SK-N-SH (cell line): ENCODE results near the gene GRHL3. TPM values are rescaled to one million over a fixed set of nuclear protein-coding genes. Genes with fewer than 3 reads are reported as not detected.

ENCODE experiments used
- CTCF ChIA-PET: fragments of 300-600, 350-600 bp; formaldehyde crosslinking; extraction: SDS; loops from one replicate; lab custom pipeline; 2021; lab: Yijun Ruan, JAX
- POLR2A ChIA-PET: fragments of 350-600 bp; sonication (Branson Sonifier 250); formaldehyde crosslinking; extraction: SDS; loops from one replicate; lab custom pipeline; 2020; ENCODE audit warnings: antibody characterized with exemption, inconsistent platforms; lab: Yijun Ruan, JAX
- DNase-seq: peaks from one replicate; pipeline ENCODE4 v3.0.0; 2012
- H2AFZ ChIP-seq: fragments of 200-600 bp; sonication (generic); 2 replicates; pipeline ENCODE4 v1.8.1; 2016; ENCODE audit warnings: antibody characterized with exemption, mild to moderate bottlenecking, low read depth
- H3F3A ChIP-seq: fragments of 200-600 bp; sonication (generic); replicated peaks from 2 replicates; pipeline ENCODE3; 2016; ENCODE audit warnings: antibody characterized with exemption, mild to moderate bottlenecking; ENCODE audit not compliant: insufficient read depth
- H3K27ac ChIP-seq, 2 experiments: fragments of 200-500 bp in 1 of 2; fragments of 200-600 bp in 1 of 2; sonication (Bioruptor generic) in 1 of 2; sonication (generic), shearing (Covaris generic) in 1 of 2; 2 replicates each; pipeline versions ENCODE4 v1.5.1 to v1.6.1; 2014 to 2016; ENCODE audit warnings: low read depth in 2 of 2, inconsistent platforms in 1 of 2, low read length in 1 of 2, mild to moderate bottlenecking in 1 of 2, mixed read lengths in 1 of 2
- H3K27me3 ChIP-seq: fragments of 200-600 bp; sonication (generic), shearing (Covaris generic); 2 replicates; pipeline ENCODE4 v1.6.1; 2016; ENCODE audit warnings: mixed run types; ENCODE audit not compliant: insufficient read depth
- H3K36me3 ChIP-seq, 2 experiments: fragments of 200-500 bp in 1 of 2; fragments of 200-600 bp in 1 of 2; sonication (Bioruptor generic) in 1 of 2; sonication (generic) in 1 of 2; replicated peaks in 1 of 2; 2 replicates each; pipeline versions ENCODE3 to v1.5.1; 2014 to 2016; ENCODE audit warnings: low read length in 1 of 2, mild to moderate bottlenecking in 1 of 2; ENCODE audit not compliant: insufficient read depth in 2 of 2, control insufficient read depth in 1 of 2
- H3K4me1 ChIP-seq, 2 experiments: fragments of 200-500 bp in 1 of 2; fragments of 200-600 bp in 1 of 2; sonication (Bioruptor generic) in 1 of 2; sonication (generic), shearing (Covaris generic) in 1 of 2; 2 replicates each; pipeline versions ENCODE4 v1.5.1 to v1.6.1; 2014 to 2016; ENCODE audit warnings: low read depth in 1 of 2, low read length in 1 of 2, mixed run types in 1 of 2; ENCODE audit not compliant: insufficient read depth in 2 of 2, control insufficient read depth in 1 of 2
- H3K4me2 ChIP-seq: fragments of 200-600 bp; sonication (generic), shearing (Covaris generic); 2 replicates; pipeline ENCODE4 v1.6.1; 2017; ENCODE audit warnings: mixed run types
- H3K4me3 ChIP-seq, 2 experiments: fragments of 200-500 bp in 1 of 2; fragments of 200-600 bp in 1 of 2; sonication (Bioruptor generic) in 1 of 2; sonication (generic), shearing (Covaris generic) in 1 of 2; 2 replicates each; pipeline versions ENCODE4 v1.5.1 to v1.8.1; 2014 to 2016; ENCODE audit warnings: low read depth in 2 of 2, inconsistent platforms in 1 of 2, low read length in 1 of 2, mild to moderate bottlenecking in 1 of 2, mixed read lengths in 1 of 2, moderate library complexity in 1 of 2
- H3K79me2 ChIP-seq: fragments of 200-600 bp; sonication (generic); 2 replicates; pipeline ENCODE4 v1.8.1; 2017; ENCODE audit warnings: mild to moderate bottlenecking; ENCODE audit not compliant: insufficient read depth
- H3K9ac ChIP-seq: fragments of 200-600 bp; sonication (generic); 2 replicates; pipeline ENCODE4 v1.6.1; 2017; ENCODE audit warnings: mixed run types
- H3K9me2 ChIP-seq: fragments of 200-600 bp; sonication (generic); 2 replicates; pipeline ENCODE4 v1.6.1; 2017; ENCODE audit warnings: mixed run types
- H3K9me3 ChIP-seq: fragments of 200-600 bp; sonication (generic); 2 replicates; pipeline ENCODE4 v1.6.1; 2017; ENCODE audit warnings: mixed run types, mild to moderate bottlenecking, moderate library complexity
- H4K20me1 ChIP-seq: fragments of 200-600 bp; sonication (generic); 2 replicates; pipeline ENCODE4 v1.6.1; 2017; ENCODE audit warnings: mild to moderate bottlenecking, mixed run types; ENCODE audit not compliant: insufficient read depth
- CTCF ChIP-seq: fragments of 200-600 bp; sonication (generic); IDR thresholded peaks from 2 replicates; pipeline ENCODE4 v1.6.1; 2017; ENCODE audit warnings: antibody characterized with exemption, mild to moderate bottlenecking, moderate library complexity
- EP300 ChIP-seq, 2 experiments: IDR thresholded peaks; 2 replicates each; pipeline versions ENCODE4 v1.4.0 to v1.6.1; 2012; ENCODE audit warnings: borderline replicate concordance in 1 of 2, low read depth in 1 of 2, low read length in 1 of 2
- FOXM1 ChIP-seq: IDR thresholded peaks from 2 replicates; pipeline ENCODE4 v1.4.0; 2012; ENCODE audit warnings: low read depth, mild to moderate bottlenecking
- GABPA ChIP-seq: IDR thresholded peaks from 2 replicates; pipeline ENCODE4 v1.4.0; 2012; ENCODE audit warnings: low read depth, mild to moderate bottlenecking
- GATA2 ChIP-seq: sonication (generic); formaldehyde crosslinking; IDR thresholded peaks from 2 replicates; pipeline ENCODE4 v1.5.0; 2020; ENCODE audit warnings: mild to moderate bottlenecking, missing genetic modification reagents
- NFIC ChIP-seq: IDR thresholded peaks from 2 replicates; pipeline ENCODE4 v1.4.0; 2012; ENCODE audit warnings: borderline replicate concordance
- POLR2AphosphoS5 ChIP-seq: IDR thresholded peaks from 2 replicates; pipeline ENCODE4 v1.6.1; 2012; ENCODE audit warnings: low read depth, low read length
- RAD21 ChIP-seq: IDR thresholded peaks from 2 replicates; pipeline ENCODE4 v1.6.1; 2012; ENCODE audit warnings: mild to moderate bottlenecking, low read length
- SMC3 ChIP-seq: IDR thresholded peaks from 2 replicates; pipeline ENCODE4 v1.6.1; 2012; ENCODE audit warnings: low read depth, low read length, improper control_type of control experiment
- ZBTB33 ChIP-seq: IDR thresholded peaks from 2 replicates; pipeline ENCODE4 v1.4.0; 2012; ENCODE audit warnings: low read depth, borderline replicate concordance
- WGBS: methylation state at CpG from one replicate; pipeline ENCODE4 v1.1.6; 2017; ENCODE audit warnings: low lambda C conversion rate; 5-methylcytosine and 5-hydroxymethylcytosine counted together
- polyA plus RNA-seq, 3 experiments: library from polyadenylated mRNA; depleted of rRNA; stranded (reverse); fragments of >200 nt; gene quantifications; 2 replicates each; pipeline ENCODE4 v1.2.3, GENCODE V29; 2012

GRHL3 gene
- polyA plus RNA-seq, 1 of the 3 experiments (the other 2 are of a cell fraction), result 0.05 TPM

DNA sequence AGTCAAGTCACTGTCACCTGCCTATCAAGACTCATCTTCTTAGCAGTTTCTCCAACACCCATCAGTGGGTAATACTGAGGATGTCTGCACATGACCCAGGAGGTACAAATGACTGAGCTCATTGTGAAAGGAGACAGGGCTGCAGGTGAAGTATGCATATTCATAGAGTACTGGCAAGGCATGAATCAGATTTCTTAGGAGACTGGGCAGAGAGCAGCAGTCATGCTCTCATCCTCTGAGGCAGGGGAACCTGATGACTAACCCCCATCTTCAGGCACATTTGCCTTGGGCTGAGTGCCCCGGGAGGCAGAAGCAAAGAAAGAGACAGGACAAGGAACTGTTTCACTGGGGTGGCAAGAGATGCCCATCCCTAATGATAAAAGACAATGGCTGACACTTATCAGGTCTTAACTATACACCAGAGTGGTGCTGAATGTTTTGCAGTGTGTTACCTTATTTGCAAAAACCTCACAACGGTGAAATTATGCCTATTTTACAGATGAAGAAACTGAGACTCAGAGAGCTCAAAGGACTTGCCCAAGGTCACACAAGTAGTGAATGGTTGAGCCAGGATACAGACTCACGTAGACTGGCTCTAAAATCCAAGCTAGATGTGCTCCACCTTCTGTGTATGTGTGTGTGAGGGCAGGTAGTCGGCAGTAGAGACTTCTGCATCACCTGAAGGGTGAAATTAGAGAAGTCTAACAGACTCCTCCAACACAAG, 9.2 kb upstream of the GRHL3 start:
- H3K79me2 ChIP-seq, result no peaks in the 10 kb centered on the region
- H3K4me1 ChIP-seq, result no peaks in the 10 kb centered on the region; a peak in 1 of 4 replicates
- 90% methylated on average over 4 of the region's 4 CpGs for WGBS
- no peak overlapping the region for H3K4me2 ChIP-seq
- no peaks in the 10 kb centered on the region; the same call in 1 of the 2 replicates for H3K27me3 ChIP-seq
- H3K9me3 ChIP-seq, result no peaks in the 10 kb centered on the region
- H3F3A ChIP-seq, result no peaks in the 10 kb centered on the region
- no peak for DNase-seq
- H3K9me2 ChIP-seq, result no peaks in the 10 kb centered on the region
- no peak overlapping the region for H3K4me3 ChIP-seq
- H2AFZ ChIP-seq, result no peak overlapping the region
- no peaks in the 10 kb centered on the region for H3K36me3 ChIP-seq
- no peak overlapping the region for H3K9ac ChIP-seq
- POLR2A ChIA-PET, result no interaction called here
- no peaks in the 10 kb centered on the region for H4K20me1 ChIP-seq
- CTCF ChIA-PET, result interaction anchor here (1.1 kb wide), 1 partner anchor 8 kb away, joined by 3 read pairs; no protein-coding TSS in a partner anchor
- no peak for TF ChIP-seq GATA2
- no peak for TF ChIP-seq SMC3
- no peak for TF ChIP-seq ZBTB33
- no peak overlapping the region for H3K27ac ChIP-seq

DNA sequence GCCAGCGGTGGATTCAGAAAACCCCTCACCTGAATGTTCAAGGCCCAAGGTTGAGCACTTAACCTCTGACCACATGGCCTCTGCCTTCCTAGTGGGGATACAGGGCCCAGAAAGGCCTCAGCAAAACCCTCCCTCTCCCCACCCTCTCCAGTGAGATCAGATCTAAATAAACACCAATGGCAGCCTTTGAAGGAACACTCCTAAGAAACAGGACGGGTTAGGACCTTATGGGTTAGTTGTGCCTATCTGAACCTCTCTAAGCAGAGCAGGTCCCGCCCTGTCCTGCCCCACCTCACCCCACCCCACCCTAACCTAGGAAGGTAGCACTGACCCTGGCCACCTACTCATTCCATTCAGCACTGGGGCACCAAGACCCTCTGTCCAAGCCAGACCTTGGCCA, 7.9 kb upstream of the GRHL3 start:
- 82% methylated on average over 3 of the region's 3 CpGs for WGBS
- H3K4me1 ChIP-seq, result no peaks in the 10 kb centered on the region; a peak in 1 of 4 replicates
- H3K79me2 ChIP-seq, result no peaks in the 10 kb centered on the region
- H4K20me1 ChIP-seq, result no peaks in the 10 kb centered on the region
- H3K9ac ChIP-seq, result no peak overlapping the region
- no peak for DNase-seq
- ChIA-PET CTCF (interaction anchor here (0.7 to 3.0 kb wide), 2 partner anchors 80 to 81 kb away, joined by 3 to 12 read pairs; no protein-coding TSS in a partner anchor), POLR2A (no interaction called here)
- no peak overlapping the region for H3K27ac ChIP-seq
- H3K36me3 ChIP-seq, result no peaks in the 10 kb centered on the region
- no peak overlapping the region for H2AFZ ChIP-seq
- H3K4me3 ChIP-seq, result no peak overlapping the region
- TF ChIP-seq NFIC, result no peak
- H3K9me2 ChIP-seq, result no peaks in the 10 kb centered on the region
- H3F3A ChIP-seq, result no peaks in the 10 kb centered on the region
- no peaks in the 10 kb centered on the region for H3K27me3 ChIP-seq
- no peaks in the 10 kb centered on the region for H3K9me3 ChIP-seq
- H3K4me2 ChIP-seq, result no peak overlapping the region

DNA sequence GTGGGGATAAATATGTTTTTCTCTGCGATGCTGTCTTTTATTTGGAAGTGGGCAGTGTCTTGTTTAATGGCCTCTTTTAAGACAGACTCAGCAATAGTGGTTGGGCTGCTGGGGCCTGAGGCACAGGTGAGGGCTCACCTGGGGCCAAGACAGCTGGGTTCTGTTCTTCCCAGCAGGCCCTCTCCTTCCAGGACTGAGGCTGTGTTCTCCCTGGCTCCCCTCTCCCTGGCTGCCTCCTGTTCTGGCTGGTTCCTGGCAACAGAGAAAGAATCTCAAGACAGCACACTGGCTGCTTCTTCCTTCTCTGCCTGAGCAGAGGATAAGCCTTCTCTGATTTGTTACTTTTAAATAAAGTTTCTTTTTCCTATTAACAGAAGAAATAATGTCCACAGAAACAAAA, 7.4 kb upstream of the GRHL3 start:
- CTCF ChIA-PET, result interaction anchor here (1.4 to 3.0 kb wide), 3 partner anchors 80 to 110 kb away, joined by 3 to 12 read pairs (median 4); no protein-coding TSS in a partner anchor
- TF ChIP-seq FOXM1, result no peak
- no peak for TF ChIP-seq POLR2AphosphoS5
- TF ChIP-seq CTCF, result no peak
- TF ChIP-seq EP300 (IDR thresholded peaks at IDR 0.05; ENCODE audit: borderline replicate concordance in 1 of 2, low read depth in 1 of 2, low read length in 1 of 2), result no peak
- no peak for TF ChIP-seq RAD21
- TF ChIP-seq GABPA, result no peak

More for the DNA sequence above, 7.4 kb upstream of the GRHL3 start:
- DNase-seq, result no peak
- Histone ChIP-seq H3K4me1 (no peaks in the 10 kb centered on the region; a peak in 1 of 4 replicates), H3K27me3 (no peaks in the 10 kb centered on the region), H3K79me2 (no peaks in the 10 kb centered on the region), H3K36me3 (no peaks in the 10 kb centered on the region), H3K4me3 (no peak overlapping the region), H3K9me2 (no peaks in the 10 kb centered on the region), H3K4me2 (no peak overlapping the region), H3K9ac (no peak overlapping the region), H3K27ac (no peak overlapping the region), H4K20me1 (no peaks in the 10 kb centered on the region), H2AFZ (no peak overlapping the region), H3F3A (no peaks in the 10 kb centered on the region), H3K9me3 (no peaks in the 10 kb centered on the region)
- WGBS, result 85% methylated on average over 1 of the region's 1 CpG
- POLR2A ChIA-PET, result no interaction called here
